Measurements from ENCODE around the gene APOL1.

Gene APOL1

DNA sequence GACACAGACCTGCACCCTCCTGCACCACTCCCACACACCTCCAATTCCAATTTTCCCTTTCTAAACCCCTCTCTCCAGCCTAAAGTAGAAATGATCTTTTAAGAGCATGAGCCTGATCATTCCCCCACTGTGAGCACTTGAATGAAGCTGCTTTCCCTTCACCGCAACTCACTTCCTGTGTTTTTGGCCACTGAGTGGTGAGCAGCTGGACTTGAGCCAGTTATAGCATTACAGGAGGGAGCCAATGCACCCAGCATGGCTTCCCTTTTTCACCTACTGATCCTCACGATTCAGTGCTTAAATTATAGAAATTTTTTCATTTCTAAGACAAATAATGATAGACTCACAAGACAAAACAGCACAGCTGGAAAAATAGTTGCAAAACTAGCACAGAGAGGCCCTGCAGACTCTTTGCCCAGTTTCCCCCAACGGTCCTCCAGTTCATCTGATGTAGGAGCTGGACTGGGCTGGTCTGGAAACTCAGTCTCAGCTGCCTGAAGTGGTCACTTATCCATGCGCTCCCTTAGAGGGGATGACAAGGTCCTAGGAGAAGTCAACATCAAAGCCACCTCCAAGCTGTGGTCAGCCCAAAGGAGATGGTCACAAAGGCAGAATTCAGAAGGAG is 41.6 kb upstream of the APOL1 start:
- Histone ChIP-seq H3K27ac (no peak overlapping the region), H3K27me3 (ENCODE audit: insufficient read depth, low read depth) (no peaks in the 10 kb centered on the region), H3K4me2 (no peak overlapping the region), H3K9ac (no peak overlapping the region), H3K4me3 (IDR thresholded peaks at IDR 0.05; ENCODE audit: insufficient read depth, low read depth, low read length) (no peak overlapping the region), H4K20me1 (ENCODE audit: insufficient read depth) (no peaks in the 10 kb centered on the region), H3K4me1 (ENCODE audit: low read depth, poor library complexity, severe bottlenecking) (peaks cover 20% of the 10 kb centered on the region), H3K79me2 (ENCODE audit: insufficient read depth, low read depth) (no peaks in the 10 kb centered on the region), H2AFZ (ENCODE audit: low read depth) (no peak overlapping the region), H3K36me3 (ENCODE audit: insufficient read depth) (no peaks in the 10 kb centered on the region)
- TF ChIP-seq, protein P1, sequence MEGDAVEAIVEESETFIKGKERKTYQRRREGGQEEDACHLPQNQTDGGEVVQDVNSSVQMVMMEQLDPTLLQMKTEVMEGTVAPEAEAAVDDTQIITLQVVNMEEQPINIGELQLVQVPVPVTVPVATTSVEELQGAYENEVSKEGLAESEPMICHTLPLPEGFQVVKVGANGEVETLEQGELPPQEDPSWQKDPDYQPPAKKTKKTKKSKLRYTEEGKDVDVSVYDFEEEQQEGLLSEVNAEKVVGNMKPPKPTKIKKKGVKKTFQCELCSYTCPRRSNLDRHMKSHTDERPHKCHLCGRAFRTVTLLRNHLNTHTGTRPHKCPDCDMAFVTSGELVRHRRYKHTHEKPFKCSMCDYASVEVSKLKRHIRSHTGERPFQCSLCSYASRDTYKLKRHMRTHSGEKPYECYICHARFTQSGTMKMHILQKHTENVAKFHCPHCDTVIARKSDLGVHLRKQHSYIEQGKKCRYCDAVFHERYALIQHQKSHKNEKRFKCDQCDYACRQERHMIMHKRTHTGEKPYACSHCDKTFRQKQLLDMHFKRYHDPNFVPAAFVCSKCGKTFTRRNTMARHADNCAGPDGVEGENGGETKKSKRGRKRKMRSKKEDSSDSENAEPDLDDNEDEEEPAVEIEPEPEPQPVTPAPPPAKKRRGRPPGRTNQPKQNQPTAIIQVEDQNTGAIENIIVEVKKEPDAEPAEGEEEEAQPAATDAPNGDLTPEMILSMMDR (conservative IDR thresholded peaks at IDR 0.05; ENCODE audit: low read depth, low read length) = no peak

DNA sequence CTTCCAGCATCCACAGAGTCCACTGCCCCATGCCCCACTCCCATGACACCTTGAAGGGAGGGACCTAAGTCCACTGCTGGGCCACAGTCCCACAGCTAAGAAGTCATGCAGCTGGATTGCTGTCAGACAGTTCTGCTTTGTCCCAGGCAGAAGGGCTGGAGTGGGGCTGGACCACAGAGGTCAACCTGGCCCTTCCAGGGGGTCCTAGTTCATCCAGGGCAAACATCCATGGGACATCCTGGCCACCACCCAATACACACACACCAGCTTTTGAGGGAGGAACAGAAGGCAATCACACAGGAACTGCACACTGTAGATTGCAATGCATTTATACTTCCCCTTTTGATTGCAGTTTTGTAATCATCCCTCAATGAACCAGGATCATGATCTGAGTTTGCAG is 40.0 kb upstream of the APOL1 start:
- no peak overlapping the region for H3K4me2 ChIP-seq
- no peaks in the 10 kb centered on the region for H3K27me3 ChIP-seq (ENCODE audit: insufficient read depth, low read depth)
- H3K9ac ChIP-seq = no peak overlapping the region
- H3K27ac ChIP-seq = no peak overlapping the region
- no peak overlapping the region for H3K4me3 ChIP-seq (IDR thresholded peaks at IDR 0.05; ENCODE audit: insufficient read depth, low read depth, low read length)
- H3K36me3 ChIP-seq (ENCODE audit: insufficient read depth) = no peaks in the 10 kb centered on the region
- H3K4me1 ChIP-seq (ENCODE audit: low read depth, poor library complexity, severe bottlenecking) = peaks cover 12% of the 10 kb centered on the region
- TF ChIP-seq, protein P1 (conservative IDR thresholded peaks at IDR 0.05; ENCODE audit: low read depth, low read length) = no peak
- no peak overlapping the region for H2AFZ ChIP-seq (ENCODE audit: low read depth)
- H3K79me2 ChIP-seq (ENCODE audit: insufficient read depth, low read depth) = no peaks in the 10 kb centered on the region
- no peaks in the 10 kb centered on the region for H4K20me1 ChIP-seq (ENCODE audit: insufficient read depth)

DNA sequence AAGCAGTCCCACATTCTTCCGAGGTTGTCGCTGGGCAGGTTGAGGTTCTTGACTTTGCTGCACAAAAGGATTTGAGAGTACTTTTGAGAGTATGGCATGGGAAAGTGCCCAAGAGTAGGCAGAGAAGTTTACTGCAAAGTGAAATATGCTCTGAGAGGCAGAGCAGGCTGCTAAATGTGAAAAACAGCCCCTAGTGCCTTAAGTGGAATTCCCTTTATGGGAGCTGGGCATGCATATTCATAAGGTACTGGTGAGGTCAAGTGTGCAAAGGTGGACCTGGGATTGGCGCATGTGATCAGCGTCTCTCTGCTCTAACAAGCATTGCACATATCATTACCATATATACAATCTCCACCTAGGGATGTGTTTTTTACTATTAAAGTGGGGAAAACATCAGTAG is 39.3 kb upstream of the APOL1 start:
- H3K4me1 ChIP-seq (ENCODE audit: low read depth, poor library complexity, severe bottlenecking) = peaks cover 6% of the 10 kb centered on the region
- no peaks in the 10 kb centered on the region for H4K20me1 ChIP-seq (ENCODE audit: insufficient read depth)
- no peaks in the 10 kb centered on the region for H3K79me2 ChIP-seq (ENCODE audit: insufficient read depth, low read depth)
- no peak overlapping the region for H3K9ac ChIP-seq
- H3K27ac ChIP-seq = no peak overlapping the region
- H3K36me3 ChIP-seq (ENCODE audit: insufficient read depth) = no peaks in the 10 kb centered on the region
- no peak overlapping the region for H3K4me3 ChIP-seq (IDR thresholded peaks at IDR 0.05; ENCODE audit: insufficient read depth, low read depth, low read length)
- H3K4me2 ChIP-seq = no peak overlapping the region
- H2AFZ ChIP-seq (ENCODE audit: low read depth) = no peak overlapping the region
- TF ChIP-seq, protein P1 (conservative IDR thresholded peaks at IDR 0.05; ENCODE audit: low read depth, low read length) = no peak
- no peaks in the 10 kb centered on the region for H3K27me3 ChIP-seq (ENCODE audit: insufficient read depth, low read depth)

DNA sequence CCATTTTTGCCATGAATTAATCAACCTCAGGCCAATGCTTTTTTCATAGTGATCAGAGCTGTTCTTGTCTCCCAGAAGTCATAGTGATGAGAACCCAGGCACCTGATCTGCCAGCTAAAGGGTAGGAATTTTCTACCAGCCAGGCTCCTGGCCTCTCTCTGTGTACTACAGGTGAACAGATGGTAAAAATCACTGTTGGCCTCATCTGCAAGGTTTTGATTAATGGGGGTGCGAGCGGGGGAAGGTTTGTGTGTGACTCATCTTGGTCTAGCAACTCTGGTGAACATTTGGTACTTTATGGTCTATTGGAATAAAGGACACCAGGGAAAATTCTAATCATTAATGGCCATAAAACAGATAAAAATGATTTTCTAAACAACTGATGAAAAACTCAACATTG is 37.0 kb upstream of the APOL1 start:
- no peak overlapping the region for H3K4me3 ChIP-seq (IDR thresholded peaks at IDR 0.05; ENCODE audit: insufficient read depth, low read depth, low read length)
- no peaks in the 10 kb centered on the region for H3K4me1 ChIP-seq (ENCODE audit: low read depth, poor library complexity, severe bottlenecking)
- no peak overlapping the region for H3K9ac ChIP-seq
- no peaks in the 10 kb centered on the region for H3K79me2 ChIP-seq (ENCODE audit: insufficient read depth, low read depth)
- no peaks in the 10 kb centered on the region for H3K36me3 ChIP-seq (ENCODE audit: insufficient read depth)
- no peak overlapping the region for H3K27ac ChIP-seq
- no peaks in the 10 kb centered on the region for H4K20me1 ChIP-seq (ENCODE audit: insufficient read depth)
- no peak overlapping the region for H2AFZ ChIP-seq (ENCODE audit: low read depth)
- H3K27me3 ChIP-seq (ENCODE audit: insufficient read depth, low read depth) = no peaks in the 10 kb centered on the region
- no peak overlapping the region for H3K4me2 ChIP-seq
- TF ChIP-seq, protein P1 (conservative IDR thresholded peaks at IDR 0.05; ENCODE audit: low read depth, low read length) = no peak

Measured in KMS-11 (cell line).